PC-9 (cell line): ENCODE results near the gene LRRC4C. TPM values are rescaled to one million over a fixed set of nuclear protein-coding genes. Genes with fewer than 3 reads are reported as not detected.

Source experiments
- BruUV-seq: library from RNA; stranded (reverse); fragments of 400-500 nt; replicated peaks from 2 replicates; lab custom pipeline; 2021; lab: Mats Ljungman, UMichigan
- CTCF ChIA-PET: fragments of 300-600 bp; sonication (Branson Sonifier 250); formaldehyde crosslinking; loops from one replicate; lab custom pipeline; 2022; ENCODE audit warnings: antibody characterized with exemption; lab: Charles Lee
- POLR2A ChIA-PET: fragments of 300-600 bp; sonication (Branson Sonifier 250); formaldehyde crosslinking; loops from one replicate; lab custom pipeline; 2022; ENCODE audit warnings: antibody characterized with exemption; ENCODE audit not compliant: unreplicated experiment; lab: Charles Lee
- DNase-seq, 2 experiments: peaks; one replicate each; pipeline versions ENCODE4 v3.0.0 to v3.0.0-alpha.2; 2015 to 2022; ENCODE audit warnings: mixed read lengths in 1 of 2
- H2AFZ ChIP-seq: fragments of 200-600 bp; sonication (generic); 2 replicates; pipeline ENCODE4 v1.8.1; 2017; ENCODE audit warnings: antibody characterized with exemption
- H3F3A ChIP-seq: fragments of 200-600 bp; sonication (generic); 2 replicates; pipeline ENCODE4 v1.8.1; 2017; ENCODE audit warnings: antibody characterized with exemption, mild to moderate bottlenecking, low read depth; ENCODE audit not compliant: insufficient read depth
- H3K27ac ChIP-seq: fragments of 200-600 bp; sonication (generic); 2 replicates; pipeline ENCODE4 v1.6.1; 2016; ENCODE audit warnings: mixed run types
- H3K27me3 ChIP-seq: fragments of 200-600 bp; sonication (generic); 2 replicates; pipeline ENCODE4 v1.6.1; 2016; ENCODE audit warnings: low read depth, mixed run types; ENCODE audit not compliant: insufficient read depth
- H3K36me3 ChIP-seq: fragments of 200-600 bp; sonication (generic); 2 replicates; pipeline ENCODE4 v1.6.1; 2016; ENCODE audit warnings: low read depth, mixed run types
- H3K4me1 ChIP-seq: fragments of 200-600 bp; sonication (generic); replicated peaks from 2 replicates; pipeline ENCODE4 v1.6.1; 2016; ENCODE audit warnings: mixed run types; ENCODE audit not compliant: insufficient read depth
- H3K4me2 ChIP-seq: fragments of 200-600 bp; sonication (generic); 2 replicates; pipeline ENCODE4 v1.6.1; 2017; ENCODE audit warnings: mixed run types
- H3K4me3 ChIP-seq: fragments of 200-600 bp; sonication (generic); 2 replicates; pipeline ENCODE4 v1.6.1; 2016; ENCODE audit warnings: mixed run types
- H3K79me2 ChIP-seq: fragments of 200-600 bp; sonication (generic); 2 replicates; pipeline ENCODE4 v1.6.1; 2017; ENCODE audit warnings: low read depth, mixed run types
- H3K9me2 ChIP-seq: fragments of 200-600 bp; sonication (generic); 2 replicates; pipeline ENCODE4 v1.8.1; 2017; ENCODE audit warnings: mild to moderate bottlenecking; ENCODE audit not compliant: insufficient read depth
- H3K9me3 ChIP-seq: fragments of 200-600 bp; sonication (generic); 2 replicates; pipeline ENCODE4 v1.8.1; 2016; ENCODE audit warnings: low read depth; ENCODE audit not compliant: insufficient read depth
- H4K20me1 ChIP-seq: fragments of 200-600 bp; sonication (generic); 2 replicates; pipeline ENCODE4 v1.8.1; 2017; ENCODE audit not compliant: insufficient read depth
- EZH2 ChIP-seq: fragments of 200-600 bp; sonication (generic); IDR thresholded peaks from 2 replicates; pipeline ENCODE4 v1.8.0; 2017; ENCODE audit warnings: antibody characterized with exemption, low read depth
- intact Hi-C: fragments of 100-400 bp; cut with micrococcal nuclease; formaldehyde crosslinking; loops from one replicate; pipeline ENCODE4 v1.10.0; 2022; ENCODE audit not compliant: unreplicated experiment
- total RNA-seq: library from RNA; stranded (reverse); gene quantifications from 2 replicates; pipeline ENCODE4 v1.2.3, GENCODE V29; 2021
- TF ChIP-seq, protein P1 (sequence below): fragments of 200-600 bp; sonication (generic); conservative IDR thresholded peaks from 2 replicates; pipeline ENCODE4 v1.6.1; 2017; ENCODE audit warnings: mixed run types, antibody characterized with exemption, mild to moderate bottlenecking, moderate library complexity

Gene LRRC4C
- total RNA-seq, 1 experiment from 2014 or later, result not detected

DNA sequence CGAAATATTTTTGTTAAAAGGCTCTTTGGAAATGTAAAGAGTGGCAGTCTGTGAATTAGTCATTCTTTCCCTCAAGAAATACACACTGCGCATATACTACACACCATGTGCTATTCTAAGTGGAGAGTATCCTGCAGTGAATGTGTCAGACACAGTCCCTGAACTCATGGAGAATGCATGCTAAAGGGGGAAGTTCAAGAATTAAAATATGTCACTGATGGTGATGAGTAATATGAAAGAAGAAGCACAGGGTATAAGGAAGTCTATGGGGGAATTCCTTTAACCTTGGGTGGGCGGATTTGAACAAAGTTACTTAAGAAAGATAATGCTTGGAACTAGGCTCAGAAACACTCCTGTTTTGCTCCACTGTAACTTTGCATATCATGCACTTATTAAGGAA is 153.0 kb downstream of the LRRC4C start:
- no peak for DNase-seq

DNA sequence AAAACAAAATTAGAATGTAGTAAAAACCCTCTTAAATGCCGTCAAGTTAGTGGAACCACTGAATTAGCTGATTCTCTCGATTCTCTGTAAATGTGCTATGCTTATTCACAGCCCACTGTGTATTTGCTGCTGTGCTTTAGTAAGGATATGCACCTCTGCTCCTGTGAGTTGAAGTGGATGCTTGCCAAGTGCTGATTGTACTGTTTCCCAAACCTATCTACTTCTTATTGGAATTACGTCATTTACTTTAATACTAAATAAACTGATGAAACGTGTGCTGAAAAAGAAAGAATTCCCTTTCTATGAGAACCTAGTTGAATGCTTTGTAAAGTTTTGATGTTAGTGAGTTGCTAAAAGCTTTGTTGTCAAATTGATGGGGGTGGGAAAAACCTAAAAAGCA is 158.4 kb downstream of the LRRC4C start:
- Histone ChIP-seq H3K4me2 (no peak overlapping the region), H3K27me3 (no peaks in the 10 kb centered on the region), H3K4me3 (no peak overlapping the region), H3F3A (no peaks in the 10 kb centered on the region), H2AFZ (0 out of 2 replicates have a peak overlapping the region, but pooled peaks have one; percentile 44), H3K27ac (no peak overlapping the region), H3K36me3 (no peaks in the 10 kb centered on the region), H3K9me2 (no peaks in the 10 kb centered on the region), H3K9me3 (0 out of 2 replicates have a peak, but pooled peaks cover 4% of the 10 kb centered on the region), H4K20me1 (no peaks in the 10 kb centered on the region), H3K4me1 (no peaks in the 10 kb centered on the region), H3K79me2 (no peaks in the 10 kb centered on the region)
- intact Hi-C loops, result no loop called here
- TF ChIP-seq, protein P1, sequence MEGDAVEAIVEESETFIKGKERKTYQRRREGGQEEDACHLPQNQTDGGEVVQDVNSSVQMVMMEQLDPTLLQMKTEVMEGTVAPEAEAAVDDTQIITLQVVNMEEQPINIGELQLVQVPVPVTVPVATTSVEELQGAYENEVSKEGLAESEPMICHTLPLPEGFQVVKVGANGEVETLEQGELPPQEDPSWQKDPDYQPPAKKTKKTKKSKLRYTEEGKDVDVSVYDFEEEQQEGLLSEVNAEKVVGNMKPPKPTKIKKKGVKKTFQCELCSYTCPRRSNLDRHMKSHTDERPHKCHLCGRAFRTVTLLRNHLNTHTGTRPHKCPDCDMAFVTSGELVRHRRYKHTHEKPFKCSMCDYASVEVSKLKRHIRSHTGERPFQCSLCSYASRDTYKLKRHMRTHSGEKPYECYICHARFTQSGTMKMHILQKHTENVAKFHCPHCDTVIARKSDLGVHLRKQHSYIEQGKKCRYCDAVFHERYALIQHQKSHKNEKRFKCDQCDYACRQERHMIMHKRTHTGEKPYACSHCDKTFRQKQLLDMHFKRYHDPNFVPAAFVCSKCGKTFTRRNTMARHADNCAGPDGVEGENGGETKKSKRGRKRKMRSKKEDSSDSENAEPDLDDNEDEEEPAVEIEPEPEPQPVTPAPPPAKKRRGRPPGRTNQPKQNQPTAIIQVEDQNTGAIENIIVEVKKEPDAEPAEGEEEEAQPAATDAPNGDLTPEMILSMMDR, result no peak
- no peak for TF ChIP-seq EZH2
- ChIA-PET CTCF (no interaction called here), POLR2A (no interaction called here)
- BruUV-seq, result no TSS peak
- no peak for DNase-seq

More for the DNA sequence above, 153.0 kb downstream of the LRRC4C start:
- H3K36me3 ChIP-seq, result no peaks in the 10 kb centered on the region
- POLR2A ChIA-PET, result no interaction called here
- no peaks in the 10 kb centered on the region for H3K4me1 ChIP-seq
- no peaks in the 10 kb centered on the region for H3F3A ChIP-seq
- no peak overlapping the region for H3K4me2 ChIP-seq
- H3K27ac ChIP-seq, result no peak overlapping the region
- no peak overlapping the region for H2AFZ ChIP-seq
- BruUV-seq, result no TSS peak
- H3K9me3 ChIP-seq, result peaks cover 5% of the 10 kb centered on the region; the same call in 1 of the 2 replicates
- H3K79me2 ChIP-seq, result no peaks in the 10 kb centered on the region
- TF ChIP-seq, protein P1, result no peak
- no peak for TF ChIP-seq EZH2
- no peaks in the 10 kb centered on the region; the same call in 1 of the 2 replicates for H4K20me1 ChIP-seq
- no peaks in the 10 kb centered on the region for H3K27me3 ChIP-seq
- intact Hi-C loops, result no loop called here
- CTCF ChIA-PET, result no interaction called here
- no peak overlapping the region for H3K4me3 ChIP-seq
- no peaks in the 10 kb centered on the region for H3K9me2 ChIP-seq

DNA sequence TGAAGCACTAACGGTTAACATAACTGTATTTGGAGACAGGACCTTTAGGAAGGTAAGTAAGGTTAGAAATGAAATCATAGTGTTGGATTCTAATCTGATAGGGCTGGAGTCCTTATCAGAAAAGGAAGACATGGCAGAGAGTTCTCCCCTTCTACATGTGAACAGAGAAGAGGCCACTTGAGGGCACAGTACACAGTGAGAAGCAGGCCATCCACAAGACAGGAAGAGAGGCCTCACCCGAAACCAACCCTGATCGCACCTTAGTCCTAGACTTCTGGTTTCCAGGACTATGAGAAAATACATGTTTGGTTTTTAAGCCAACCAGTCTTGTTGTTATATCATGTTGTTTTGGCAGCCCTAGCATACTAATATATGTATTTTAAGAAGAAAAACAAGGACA is 170.0 kb downstream of the LRRC4C start:
- TF ChIP-seq, protein P1, result no peak
- no peak for TF ChIP-seq EZH2
- no peak overlapping the region for H3K4me2 ChIP-seq
- no peaks in the 10 kb centered on the region for H4K20me1 ChIP-seq
- no peaks in the 10 kb centered on the region for H3K9me2 ChIP-seq
- no TSS peak for BruUV-seq
- DNase-seq, result no peak
- H3K4me3 ChIP-seq, result no peak overlapping the region
- ChIA-PET CTCF (no interaction called here), POLR2A (no interaction called here)
- no peaks in the 10 kb centered on the region for H3K27me3 ChIP-seq
- no peak overlapping the region for H3K27ac ChIP-seq
- H2AFZ ChIP-seq, result no peak overlapping the region
- no peaks in the 10 kb centered on the region for H3K4me1 ChIP-seq
- no peaks in the 10 kb centered on the region for H3F3A ChIP-seq
- no peaks in the 10 kb centered on the region for H3K79me2 ChIP-seq
- no peaks in the 10 kb centered on the region for H3K9me3 ChIP-seq
- H3K36me3 ChIP-seq, result no peaks in the 10 kb centered on the region
- intact Hi-C loops, result no loop called here
